ENCODE measurements around the gene RGS7.

The RGS7 gene

DNA sequence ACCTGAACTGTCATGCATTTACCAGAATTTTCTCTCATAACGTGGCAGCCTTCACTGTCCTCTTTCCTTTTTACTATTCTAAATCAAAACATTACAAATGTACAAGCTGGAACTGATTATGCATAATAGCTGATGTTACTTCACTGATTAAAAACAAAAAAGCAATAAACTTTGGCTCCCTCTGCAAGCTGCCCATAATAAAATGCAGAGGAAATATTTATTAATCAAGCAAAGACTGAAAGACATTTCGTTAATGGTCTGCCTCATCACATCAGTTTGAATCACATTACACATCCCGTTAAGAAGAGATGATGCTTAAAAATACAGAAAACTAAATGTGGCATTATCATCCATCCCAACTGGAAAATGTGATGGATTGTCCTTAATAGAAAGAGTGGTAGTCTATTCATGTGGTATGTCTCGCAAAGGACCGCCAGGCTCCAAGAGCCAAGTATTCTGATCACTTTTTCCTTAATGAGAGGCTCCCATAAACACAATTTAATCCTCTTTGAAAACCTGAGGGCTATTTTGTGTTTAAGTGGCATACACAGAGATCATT lies 225.3 kb downstream of the RGS7 start:
- no peak overlapping the region for H3K9ac ChIP-seq (ENCODE audit: low read length)
- H3K27ac ChIP-seq (ENCODE audit: low read length): no peak overlapping the region
- no peaks in the 10 kb centered on the region; the same call in 1 of the 2 replicates for H3K27me3 ChIP-seq (ENCODE audit: low read depth, low read length)
- H3K36me3 ChIP-seq (replicated peaks; ENCODE audit: low read depth, low read length): no peaks in the 10 kb centered on the region
- no peaks in the 10 kb centered on the region for H3K9me3 ChIP-seq (ENCODE audit: insufficient read depth, low read length)
- H3K4me1 ChIP-seq (ENCODE audit: low read length): no peaks in the 10 kb centered on the region
- H2AFZ ChIP-seq (ENCODE audit: low read depth, low read length): no peak overlapping the region
- H4K20me1 ChIP-seq (ENCODE audit: insufficient read depth, low read length): no peaks in the 10 kb centered on the region
- TF ChIP-seq, protein P1, sequence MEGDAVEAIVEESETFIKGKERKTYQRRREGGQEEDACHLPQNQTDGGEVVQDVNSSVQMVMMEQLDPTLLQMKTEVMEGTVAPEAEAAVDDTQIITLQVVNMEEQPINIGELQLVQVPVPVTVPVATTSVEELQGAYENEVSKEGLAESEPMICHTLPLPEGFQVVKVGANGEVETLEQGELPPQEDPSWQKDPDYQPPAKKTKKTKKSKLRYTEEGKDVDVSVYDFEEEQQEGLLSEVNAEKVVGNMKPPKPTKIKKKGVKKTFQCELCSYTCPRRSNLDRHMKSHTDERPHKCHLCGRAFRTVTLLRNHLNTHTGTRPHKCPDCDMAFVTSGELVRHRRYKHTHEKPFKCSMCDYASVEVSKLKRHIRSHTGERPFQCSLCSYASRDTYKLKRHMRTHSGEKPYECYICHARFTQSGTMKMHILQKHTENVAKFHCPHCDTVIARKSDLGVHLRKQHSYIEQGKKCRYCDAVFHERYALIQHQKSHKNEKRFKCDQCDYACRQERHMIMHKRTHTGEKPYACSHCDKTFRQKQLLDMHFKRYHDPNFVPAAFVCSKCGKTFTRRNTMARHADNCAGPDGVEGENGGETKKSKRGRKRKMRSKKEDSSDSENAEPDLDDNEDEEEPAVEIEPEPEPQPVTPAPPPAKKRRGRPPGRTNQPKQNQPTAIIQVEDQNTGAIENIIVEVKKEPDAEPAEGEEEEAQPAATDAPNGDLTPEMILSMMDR (IDR thresholded peaks at IDR 0.05; ENCODE audit: low read depth, low read length): no peak
- no peak for TF ChIP-seq EZH2phosphoT487 (IDR thresholded peaks at IDR 0.05; ENCODE audit: low read depth)
- H3K79me2 ChIP-seq (ENCODE audit: low read length): no peaks in the 10 kb centered on the region
- no peak overlapping the region for H3K4me3 ChIP-seq (ENCODE audit: low read length)
- H3K4me2 ChIP-seq (ENCODE audit: low read length): no peak overlapping the region

DNA sequence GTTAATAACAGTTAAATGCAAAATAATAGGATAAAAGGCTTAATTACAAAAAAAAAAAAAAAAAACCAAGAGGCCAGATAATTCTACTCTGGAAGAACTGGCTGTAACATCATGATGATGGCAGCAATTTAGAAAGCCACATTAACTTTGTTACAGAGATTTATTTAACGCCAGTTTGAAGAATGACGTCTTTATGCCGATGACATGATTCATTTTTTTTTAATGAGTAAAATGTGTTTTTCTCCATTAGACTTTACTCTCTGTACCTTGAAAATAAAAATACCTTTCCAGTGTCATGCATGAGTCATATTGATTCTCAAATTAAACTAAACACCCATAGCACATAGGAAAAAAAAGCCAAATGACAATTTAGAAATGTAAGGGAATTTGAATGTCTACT lies 226.1 kb downstream of the RGS7 start:
- no peaks in the 10 kb centered on the region for H4K20me1 ChIP-seq (ENCODE audit: insufficient read depth, low read length)
- no peak overlapping the region for H3K27ac ChIP-seq (ENCODE audit: low read length)
- no peaks in the 10 kb centered on the region; the same call in 1 of the 2 replicates for H3K27me3 ChIP-seq (ENCODE audit: low read depth, low read length)
- H3K4me2 ChIP-seq (ENCODE audit: low read length): no peak overlapping the region
- H3K4me3 ChIP-seq (ENCODE audit: low read length): no peak overlapping the region
- H3K36me3 ChIP-seq (replicated peaks; ENCODE audit: low read depth, low read length): no peaks in the 10 kb centered on the region
- H2AFZ ChIP-seq (ENCODE audit: low read depth, low read length): no peak overlapping the region
- H3K79me2 ChIP-seq (ENCODE audit: low read length): no peaks in the 10 kb centered on the region
- H3K9ac ChIP-seq (ENCODE audit: low read length): no peak overlapping the region
- H3K9me3 ChIP-seq (ENCODE audit: insufficient read depth, low read length): no peaks in the 10 kb centered on the region
- TF ChIP-seq, protein P1 (IDR thresholded peaks at IDR 0.05; ENCODE audit: low read depth, low read length): no peak
- no peak for TF ChIP-seq EZH2phosphoT487 (IDR thresholded peaks at IDR 0.05; ENCODE audit: low read depth)
- H3K4me1 ChIP-seq (ENCODE audit: low read length): no peaks in the 10 kb centered on the region

DNA sequence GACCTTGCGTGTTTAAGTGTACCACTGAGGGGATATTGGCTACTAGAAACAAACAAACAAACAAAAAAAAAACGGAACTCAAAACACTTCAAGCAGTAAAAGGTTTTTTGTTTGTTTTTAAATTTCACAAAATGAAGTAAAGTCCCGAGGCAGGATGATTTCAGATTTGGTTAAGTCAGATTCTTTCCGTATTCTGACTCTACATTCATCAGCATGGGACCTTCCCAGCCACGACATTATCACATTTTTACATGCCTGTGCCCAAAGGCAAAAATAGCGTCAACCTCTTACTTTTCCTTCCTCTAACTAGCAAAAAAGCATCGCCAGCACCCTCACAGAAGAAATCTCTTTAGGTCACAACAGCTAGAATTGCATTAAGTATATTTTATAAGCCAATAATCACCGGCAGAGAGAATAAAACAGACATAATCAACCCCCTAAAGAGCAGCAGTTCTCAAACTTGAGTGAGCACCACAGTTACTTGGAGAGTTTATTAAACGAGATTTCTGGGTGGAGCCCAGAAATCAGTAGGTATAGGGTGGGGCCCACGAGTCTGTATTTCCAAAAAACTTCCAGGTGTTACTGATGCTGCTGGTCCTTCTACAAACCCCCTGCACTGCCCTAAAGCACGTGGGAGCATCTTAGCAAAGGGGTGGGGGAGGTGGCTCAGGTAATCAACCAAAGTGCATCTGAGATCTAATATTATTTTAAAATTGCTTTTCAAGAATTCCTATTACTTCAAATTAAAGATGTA lies 227.6 kb downstream of the RGS7 start:
- H3K9me3 ChIP-seq (ENCODE audit: insufficient read depth, low read length): no peaks in the 10 kb centered on the region
- no peaks in the 10 kb centered on the region for H3K79me2 ChIP-seq (ENCODE audit: low read length)
- no peak for TF ChIP-seq EZH2phosphoT487 (IDR thresholded peaks at IDR 0.05; ENCODE audit: low read depth)
- TF ChIP-seq, protein P1 (IDR thresholded peaks at IDR 0.05; ENCODE audit: low read depth, low read length): no peak
- H3K4me2 ChIP-seq (ENCODE audit: low read length): peak overlapping the region; percentile 18; the same call in 1 of the 2 replicates
- no peaks in the 10 kb centered on the region for H3K4me1 ChIP-seq (ENCODE audit: low read length)
- H3K4me3 ChIP-seq (ENCODE audit: low read length): no peak overlapping the region
- 0 out of 2 replicates have a peak overlapping the region, but pooled peaks have one; percentile 11 for H2AFZ ChIP-seq (ENCODE audit: low read depth, low read length)
- H3K36me3 ChIP-seq (replicated peaks; ENCODE audit: low read depth, low read length): no peaks in the 10 kb centered on the region
- H3K27ac ChIP-seq (ENCODE audit: low read length): no peak overlapping the region
- H3K27me3 ChIP-seq (ENCODE audit: low read depth, low read length): no peaks in the 10 kb centered on the region; the same call in 1 of the 2 replicates
- H3K9ac ChIP-seq (ENCODE audit: low read length): no peak overlapping the region
- no peaks in the 10 kb centered on the region for H4K20me1 ChIP-seq (ENCODE audit: insufficient read depth, low read length)

DNA sequence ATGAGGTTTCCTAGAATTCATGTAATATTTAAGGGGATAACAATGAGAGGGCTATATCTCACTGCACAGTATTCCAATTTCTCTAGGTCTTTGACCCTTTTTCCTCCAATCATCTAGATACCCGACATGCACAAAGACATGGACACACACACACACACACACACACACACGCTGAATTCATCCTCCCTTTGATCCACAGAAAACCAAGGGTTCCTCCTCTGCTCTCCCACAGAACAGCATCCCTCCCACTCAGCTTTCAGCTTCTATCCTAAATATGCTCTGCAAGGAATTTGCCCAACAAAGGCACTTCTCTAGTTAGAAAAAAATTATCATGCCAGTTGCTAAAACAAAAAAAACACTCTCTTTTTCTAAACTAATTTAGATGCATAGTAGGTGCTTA lies 231.7 kb downstream of the RGS7 start:
- no peak for TF ChIP-seq EZH2phosphoT487 (IDR thresholded peaks at IDR 0.05; ENCODE audit: low read depth)
- TF ChIP-seq, protein P1 (IDR thresholded peaks at IDR 0.05; ENCODE audit: low read depth, low read length): no peak
- no peaks in the 10 kb centered on the region for H4K20me1 ChIP-seq (ENCODE audit: insufficient read depth, low read length)
- H3K79me2 ChIP-seq (ENCODE audit: low read length): no peaks in the 10 kb centered on the region
- H3K4me1 ChIP-seq (ENCODE audit: low read length): no peaks in the 10 kb centered on the region
- H3K27ac ChIP-seq (ENCODE audit: low read length): no peak overlapping the region
- no peak overlapping the region for H3K4me2 ChIP-seq (ENCODE audit: low read length)
- no peaks in the 10 kb centered on the region for H3K36me3 ChIP-seq (replicated peaks; ENCODE audit: low read depth, low read length)
- H2AFZ ChIP-seq (ENCODE audit: low read depth, low read length): no peak overlapping the region
- no peaks in the 10 kb centered on the region for H3K9me3 ChIP-seq (ENCODE audit: insufficient read depth, low read length)
- no peaks in the 10 kb centered on the region; the same call in 1 of the 2 replicates for H3K27me3 ChIP-seq (ENCODE audit: low read depth, low read length)
- no peak overlapping the region for H3K4me3 ChIP-seq (ENCODE audit: low read length)
- H3K9ac ChIP-seq (ENCODE audit: low read length): no peak overlapping the region

Measured in OCI-LY3 (cell line).